Activated T-cell treated with anti-CD3 and anti-CD28 coated beads, Interleukin-2, amount 50 U/mL, for 48 hours (primary cell): Measurements from ENCODE around the gene DYNC1H1.
"Not testable (repeated sequence)": the region's sequence is repeated elsewhere in the genome, so short reads cannot be mapped to it uniquely, and the experiment has no call there.

ENCODE experiments used
- DNase-seq, 2 experiments: peaks; one replicate each; pipeline ENCODE4 v3.0.0-alpha.2; 2020

Gene DYNC1H1

GRCh38 chr14:101965770-101966722 lies 1.7 kb downstream of the DYNC1H1 start:
- DNase-seq, result peak in 1 of 2 experiments; percentile 19

GRCh38 chr14:101966742-101967141 lies 2.4 kb downstream of the DYNC1H1 start:
- no peak for DNase-seq

DNA sequence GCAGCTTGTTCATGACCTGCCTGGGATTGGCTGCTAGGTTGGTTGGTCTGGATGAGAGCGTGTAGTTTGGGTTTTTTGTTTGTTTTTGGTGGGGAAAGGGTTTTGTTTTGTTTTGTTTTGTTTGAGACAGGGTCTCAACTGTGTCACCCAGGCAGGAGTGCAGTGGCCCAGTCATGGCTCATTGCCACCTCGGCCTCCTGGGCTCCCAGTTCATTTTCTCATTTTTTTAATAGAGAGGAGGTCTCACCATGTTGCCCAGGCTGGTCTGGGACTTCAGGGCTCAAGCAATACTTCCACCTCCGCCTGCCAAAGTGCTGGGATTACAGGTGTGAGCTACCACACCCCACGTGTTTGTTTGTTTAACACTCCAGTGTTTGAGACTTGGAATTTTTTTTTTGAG lies 3.8 kb downstream of the DYNC1H1 start:
- DNase-seq, result no peak

- DNase-seq, result peak in 1 of 2 experiments; percentile 7
These were observed 5.1 kb downstream of the DYNC1H1 start for GRCh38 chr14:101969481-101969880.

- no peak for DNase-seq
These were observed 6.5 kb downstream of the DYNC1H1 start for GRCh38 chr14:101970830-101971400.

- not testable (repeated sequence) for DNase-seq
These were observed 7.1 kb downstream of the DYNC1H1 start for GRCh38 chr14:101971458-101971857.

- no peak for DNase-seq
These were observed 7.9 kb downstream of the DYNC1H1 start for GRCh38 chr14:101972126-101972866.

DNA sequence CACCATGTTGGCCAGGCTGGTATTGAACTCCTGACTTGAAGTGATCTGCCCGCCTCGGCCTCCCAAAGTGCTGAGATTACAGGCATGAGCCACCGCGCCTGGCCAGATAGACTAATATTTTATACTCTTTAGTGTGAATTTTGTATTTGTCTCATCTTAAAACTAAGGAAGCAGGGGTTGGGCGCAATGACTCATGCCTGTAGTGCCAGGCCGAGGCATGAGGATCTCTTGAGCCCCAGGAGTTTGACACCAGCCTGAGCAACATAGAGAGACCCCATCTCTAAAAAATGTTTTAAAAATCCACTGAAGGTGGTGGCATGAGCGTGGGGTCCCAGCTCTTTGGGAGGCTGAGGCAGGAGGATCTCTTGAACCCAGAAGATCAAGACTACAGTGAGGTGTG lies 9.0 kb downstream of the DYNC1H1 start:
- DNase-seq, result no peak

- DNase-seq, result no peak
These were observed 10.9 kb downstream of the DYNC1H1 start for GRCh38 chr14:101975231-101975630.

GRCh38 chr14:101977311-101978071 lies 13.1 kb downstream of the DYNC1H1 start:
- DNase-seq, result no peak

DNA sequence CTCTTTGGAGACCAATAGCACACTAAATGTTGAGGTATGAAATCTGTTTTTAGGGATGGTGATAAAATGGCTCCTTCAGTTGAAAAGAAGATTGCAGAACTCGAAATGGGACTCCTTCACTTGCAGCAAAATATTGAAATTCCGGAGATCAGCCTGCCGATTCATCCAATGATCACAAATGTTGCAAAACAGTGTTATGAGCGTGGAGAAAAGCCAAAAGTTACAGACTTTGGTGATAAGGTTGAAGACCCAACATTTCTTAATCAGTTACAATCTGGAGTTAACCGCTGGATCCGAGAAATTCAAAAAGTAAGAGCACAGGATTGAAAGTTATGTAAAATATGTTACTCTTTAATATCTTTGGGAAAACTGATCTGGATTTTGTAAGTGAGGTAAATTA lies 15.3 kb downstream of the DYNC1H1 start:
- no peak for DNase-seq

DNA sequence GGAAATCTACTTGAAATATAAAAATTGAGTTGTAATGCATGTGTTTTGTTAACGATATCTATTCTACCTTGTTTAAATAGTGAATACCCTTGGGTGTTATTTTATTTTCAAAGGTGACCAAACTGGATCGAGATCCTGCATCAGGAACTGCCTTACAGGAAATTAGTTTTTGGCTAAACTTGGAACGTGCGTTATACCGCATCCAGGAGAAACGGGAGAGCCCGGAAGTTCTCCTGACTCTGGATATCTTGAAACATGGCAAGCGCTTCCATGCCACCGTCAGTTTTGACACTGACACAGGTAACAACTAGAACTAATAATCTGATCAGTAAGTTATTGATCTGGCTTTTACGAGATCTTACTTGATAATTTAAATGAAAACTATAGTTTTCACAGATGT lies 15.9 kb downstream of the DYNC1H1 start:
- no peak for DNase-seq

DNA sequence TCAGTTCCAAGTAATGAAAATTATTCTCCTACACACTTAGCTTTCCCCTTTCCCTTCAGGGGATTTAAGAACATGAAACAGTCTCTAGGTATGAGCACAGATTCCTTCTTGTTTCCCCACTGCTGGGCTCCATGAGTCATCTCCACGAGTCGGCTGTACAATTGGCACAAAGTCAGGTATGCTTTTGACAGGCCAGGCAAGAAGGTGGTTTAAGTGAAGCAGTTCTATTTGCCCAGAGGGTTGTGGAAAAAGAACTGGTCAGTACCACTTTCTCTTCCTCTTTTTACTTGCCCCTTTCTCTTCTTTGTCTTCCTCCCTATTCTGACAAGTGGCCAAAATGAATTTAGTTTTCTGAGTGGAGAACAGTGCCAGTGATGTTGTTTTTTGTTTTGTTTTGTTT lies 16.3 kb downstream of the DYNC1H1 start:
- peak in 1 of 2 experiments; percentile 28 for DNase-seq

- no peak for DNase-seq
These were observed 18.2 kb downstream of the DYNC1H1 start for GRCh38 chr14:101982621-101983020.

GRCh38 chr14:101984831-101985230 lies 20.5 kb downstream of the DYNC1H1 start:
- DNase-seq, result not testable (repeated sequence)

GRCh38 chr14:101985957-101986356 lies 21.6 kb downstream of the DYNC1H1 start:
- no peak for DNase-seq

GRCh38 chr14:101986953-101987352 lies 22.6 kb downstream of the DYNC1H1 start:
- DNase-seq, result no peak

- no peak for DNase-seq
These were observed 24.0 kb downstream of the DYNC1H1 start for GRCh38 chr14:101988377-101988776.

DNA sequence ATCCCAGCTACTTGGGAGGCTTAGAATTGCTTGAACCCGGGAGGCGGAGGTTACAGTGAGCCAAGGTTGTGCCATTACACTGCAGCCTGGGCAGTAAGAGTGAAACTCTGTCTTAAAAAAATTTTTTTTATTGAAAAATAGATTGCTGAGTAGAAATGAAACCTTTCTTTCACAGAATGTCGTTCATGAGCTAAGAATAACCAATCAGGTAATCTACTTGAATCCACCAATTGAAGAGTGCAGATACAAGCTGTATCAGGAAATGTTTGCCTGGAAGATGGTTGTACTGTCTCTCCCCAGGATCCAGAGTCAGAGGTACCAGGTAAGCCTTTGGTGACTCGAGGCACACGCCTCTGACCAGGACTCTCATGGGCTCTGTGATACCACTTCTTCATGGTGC lies 27.0 kb downstream of the DYNC1H1 start:
- DNase-seq, result no peak

DNA sequence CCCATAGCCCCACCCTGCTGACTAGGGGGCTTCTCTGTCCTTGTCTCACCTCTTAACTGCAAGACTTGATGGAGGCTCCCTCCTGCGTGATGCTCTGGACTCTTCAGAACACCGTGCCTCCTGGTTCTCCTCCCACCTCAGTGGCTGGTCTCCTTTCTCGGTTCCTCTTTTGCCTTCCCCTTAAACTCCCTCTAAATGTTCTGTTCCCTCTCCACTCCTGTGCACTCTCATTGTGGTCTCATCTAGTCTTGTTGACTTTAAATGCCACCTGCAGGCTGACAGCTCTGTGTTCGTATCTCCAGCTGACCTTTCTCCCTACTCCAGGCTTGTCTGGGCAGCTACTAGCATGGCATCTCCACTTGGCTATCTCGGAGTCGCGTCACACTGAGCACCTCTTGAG lies 28.3 kb downstream of the DYNC1H1 start:
- DNase-seq, result no peak

DNA sequence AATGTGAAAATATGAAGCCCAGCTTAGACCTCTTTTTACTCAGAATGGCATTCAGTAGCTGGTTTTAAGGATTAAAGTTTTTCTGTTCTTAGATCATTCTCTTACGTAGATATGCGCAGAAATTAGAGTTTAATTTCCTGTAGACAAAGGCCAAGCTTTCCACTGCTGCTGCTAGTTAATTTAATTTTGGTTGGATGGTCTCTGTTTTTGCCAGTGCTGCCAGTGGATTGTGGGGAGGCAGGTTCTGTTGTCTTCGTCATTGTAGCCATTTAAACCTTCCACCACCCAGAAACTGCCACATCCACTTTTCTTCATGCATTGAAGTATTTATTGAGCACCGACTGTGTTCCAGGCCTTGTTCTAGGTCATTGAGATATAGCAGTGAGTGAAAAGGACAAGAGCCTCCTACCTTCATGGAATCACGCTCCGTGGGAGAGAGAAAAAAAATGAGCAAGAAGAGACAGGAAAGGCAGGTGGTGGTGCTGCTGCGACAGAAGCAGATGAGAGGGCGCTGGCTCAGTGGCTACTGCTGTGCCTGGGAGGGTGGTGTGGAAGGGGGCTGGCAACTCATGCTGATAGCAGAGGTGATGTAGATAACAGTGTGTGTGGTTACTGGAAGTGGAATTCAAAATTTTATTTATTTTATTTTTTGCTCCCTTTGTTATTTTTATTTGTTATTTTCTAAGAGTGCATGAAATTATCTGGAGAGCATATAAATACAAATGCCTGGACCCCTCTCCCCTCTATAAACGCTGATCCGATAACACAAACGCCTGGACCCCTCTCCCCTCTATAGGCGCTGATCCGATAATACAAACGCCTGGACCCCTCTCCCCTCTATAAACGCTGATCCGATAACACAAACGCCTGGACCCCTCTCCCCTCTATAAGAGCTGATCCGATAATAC lies 33.3 kb downstream of the DYNC1H1 start:
- no peak for DNase-seq

GRCh38 chr14:102000902-102001301 lies 36.5 kb downstream of the DYNC1H1 start:
- no peak for DNase-seq
